ENCODE measurements around the gene PBRM1. TPM values are rescaled to one million over a fixed set of nuclear protein-coding genes. Genes with fewer than 3 reads are reported as not detected.

Gene PBRM1
- total and polyA plus RNA-seq, 2 donors (not counting 3 experiments of a cell fraction or from before 2014, with no cell fraction given): 26.7 to 87.1 TPM

DNA sequence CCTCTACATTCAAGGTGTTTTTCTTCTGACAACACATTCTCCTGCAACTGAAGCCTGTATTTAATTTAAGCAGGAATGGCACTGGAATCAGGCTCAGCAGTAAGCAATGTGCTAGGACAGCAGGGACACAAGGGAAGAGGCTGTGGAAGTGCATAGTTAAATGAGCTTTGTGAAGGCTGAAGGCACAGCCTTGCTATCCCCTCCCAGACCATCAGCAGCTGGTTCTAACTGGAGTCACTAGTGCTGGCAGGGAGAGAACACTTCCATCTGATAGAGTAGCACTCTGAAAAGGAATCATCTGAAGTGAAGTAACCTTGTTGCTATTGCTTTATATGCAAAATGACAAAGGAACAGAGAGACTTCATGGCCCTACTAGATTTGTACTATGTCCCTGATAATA, 134.6 kb downstream of the PBRM1 start:
- no peaks in the 10 kb centered on the region for H4K20me1 ChIP-seq (replicated peaks; ENCODE audit: control insufficient read depth, extremely low read depth, insufficient read depth, low read length)
- no peak overlapping the region for H3K9ac ChIP-seq (replicated peaks; ENCODE audit: extremely low read depth, insufficient read depth, low read length)
- no peaks in the 10 kb centered on the region for H3K79me2 ChIP-seq (ENCODE audit: control insufficient read depth, insufficient read depth, low read length)
- H3K9me1 ChIP-seq (replicated peaks; ENCODE audit: control insufficient read depth, extremely low read depth, insufficient read depth, low read length): no peaks in the 10 kb centered on the region
- FAIRE-seq (no peak), DNase-seq (ENCODE audit: low read depth, low spot score) (no peak)
- dilution Hi-C loops (cut with MboI; ENCODE audit: extremely low pct_ligation_motif_present, low sequenced_read_pairs) (no loop called here), intact Hi-C loops (cut with micrococcal nuclease) (no loop called here)
- BruUV-seq (replicated peaks): no TSS peak
- H3K4me1 ChIP-seq (ENCODE audit: control insufficient read depth, extremely low read depth, insufficient read depth, low read length): no peaks in the 10 kb centered on the region
- TF ChIP-seq JUN (IDR thresholded peaks at IDR 0.05; ENCODE audit: borderline replicate concordance, insufficient read depth, insufficient read length, low read depth) (no peak), POLR2A (IDR thresholded peaks at IDR 0.05; ENCODE audit: low read depth, low read length) (no peak), EZH2 (IDR thresholded peaks at IDR 0.05; ENCODE audit: borderline replicate concordance, low read depth, low read length, severe bottlenecking) (no peak), FOS (IDR thresholded peaks at IDR 0.05; ENCODE audit: borderline replicate concordance, insufficient read depth, low read length) (no peak), MYC (IDR thresholded peaks at IDR 0.05; ENCODE audit: low read depth, low read length) (no peak), POLR2AphosphoS5 (IDR thresholded peaks at IDR 0.05; ENCODE audit: insufficient read depth, low read depth, low read length) (no peak)
- TF ChIP-seq, protein P1, sequence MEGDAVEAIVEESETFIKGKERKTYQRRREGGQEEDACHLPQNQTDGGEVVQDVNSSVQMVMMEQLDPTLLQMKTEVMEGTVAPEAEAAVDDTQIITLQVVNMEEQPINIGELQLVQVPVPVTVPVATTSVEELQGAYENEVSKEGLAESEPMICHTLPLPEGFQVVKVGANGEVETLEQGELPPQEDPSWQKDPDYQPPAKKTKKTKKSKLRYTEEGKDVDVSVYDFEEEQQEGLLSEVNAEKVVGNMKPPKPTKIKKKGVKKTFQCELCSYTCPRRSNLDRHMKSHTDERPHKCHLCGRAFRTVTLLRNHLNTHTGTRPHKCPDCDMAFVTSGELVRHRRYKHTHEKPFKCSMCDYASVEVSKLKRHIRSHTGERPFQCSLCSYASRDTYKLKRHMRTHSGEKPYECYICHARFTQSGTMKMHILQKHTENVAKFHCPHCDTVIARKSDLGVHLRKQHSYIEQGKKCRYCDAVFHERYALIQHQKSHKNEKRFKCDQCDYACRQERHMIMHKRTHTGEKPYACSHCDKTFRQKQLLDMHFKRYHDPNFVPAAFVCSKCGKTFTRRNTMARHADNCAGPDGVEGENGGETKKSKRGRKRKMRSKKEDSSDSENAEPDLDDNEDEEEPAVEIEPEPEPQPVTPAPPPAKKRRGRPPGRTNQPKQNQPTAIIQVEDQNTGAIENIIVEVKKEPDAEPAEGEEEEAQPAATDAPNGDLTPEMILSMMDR (IDR thresholded peaks at IDR 0.05; ENCODE audit: extremely low read depth in 1 of 2, insufficient read depth in 1 of 2, low read depth in 1 of 2, low read length in 2 of 2): no peak
- TF ChIP-seq, protein P2, sequence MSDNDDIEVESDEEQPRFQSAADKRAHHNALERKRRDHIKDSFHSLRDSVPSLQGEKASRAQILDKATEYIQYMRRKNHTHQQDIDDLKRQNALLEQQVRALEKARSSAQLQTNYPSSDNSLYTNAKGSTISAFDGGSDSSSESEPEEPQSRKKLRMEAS (IDR thresholded peaks at IDR 0.05; ENCODE audit: insufficient read depth, insufficient read length): no peak
- no peak overlapping the region for H3K27ac ChIP-seq (ENCODE audit: insufficient read depth, low read depth, low read length)
- H3K9me3 ChIP-seq (replicated peaks; ENCODE audit: control insufficient read depth, insufficient read depth, low read length): no peaks in the 10 kb centered on the region
- CTCF ChIA-PET: no interaction called here
- H3K4me3 ChIP-seq (replicated peaks in 1 of 3; ENCODE audit: insufficient read depth in 1 of 3, low read depth in 1 of 3, low read length in 3 of 3): no peak overlapping the region
- H3K4me2 ChIP-seq (ENCODE audit: insufficient read depth, low read length): no peak overlapping the region
- no peaks in the 10 kb centered on the region for H3K27me3 ChIP-seq (ENCODE audit: control insufficient read depth in 2 of 2, insufficient read depth in 2 of 2, low read length in 2 of 2)
- H3K36me3 ChIP-seq (ENCODE audit: control insufficient read depth in 2 of 2, extremely low read depth in 1 of 2, insufficient read depth in 2 of 2, low read length in 2 of 2): peaks cover 24 to 28% of the 10 kb centered on the region in 2 experiments
- H2AFZ ChIP-seq (ENCODE audit: low read depth, low read length): no peak overlapping the region
- POLR2A ChIA-PET: interaction anchor here (0.6 kb wide), 1 partner anchor 112 kb away, joined by 5 read pairs; no protein-coding TSS in a partner anchor
